HepG2 (cell line): Measurements from ENCODE around the gene ZNF556. TPM values are rescaled to one million over a fixed set of nuclear protein-coding genes. Genes with fewer than 3 reads are reported as not detected.

Experiments
- AFF4 ChIP-seq: sonication (generic); formaldehyde crosslinking; IDR thresholded peaks from 2 replicates; pipeline ENCODE4 v1.4.0; 2020; ENCODE audit warnings: missing genetic modification reagents
- CCDC6 ChIP-seq: sonication (generic); formaldehyde crosslinking; IDR thresholded peaks from 2 replicates; pipeline ENCODE4 v1.8.1; 2022; ENCODE audit warnings: mild to moderate bottlenecking, missing genetic modification reagents, moderate library complexity
- CTCF ChIP-seq: sonication (generic); formaldehyde crosslinking; IDR thresholded peaks from 2 replicates; pipeline ENCODE4 v1.5.0; 2020; ENCODE audit warnings: mild to moderate bottlenecking, missing genetic modification reagents, moderate library complexity
- HIVEP1 ChIP-seq: sonication (generic); formaldehyde crosslinking; IDR thresholded peaks from 2 replicates; pipeline ENCODE4 v1.4.0; 2020; ENCODE audit warnings: mild to moderate bottlenecking, missing genetic modification reagents
- KAT2B ChIP-seq: fragments of 150-350 bp; IDR thresholded peaks from 2 replicates; pipeline ENCODE4 v1.6.1; 2014; ENCODE audit warnings: low read depth, low read length, borderline replicate concordance
- NBN ChIP-seq: fragments of 450-650 bp; conservative IDR thresholded peaks from 2 replicates; pipeline ENCODE4 v1.6.1; 2017
- PRDM10 ChIP-seq: sonication (generic); formaldehyde crosslinking; IDR thresholded peaks from 2 replicates; pipeline ENCODE4 v1.4.0; 2020; ENCODE audit warnings: low read depth, missing genetic modification reagents
- RXRB ChIP-seq: IDR thresholded peaks from 2 replicates; pipeline ENCODE4 v1.6.1; 2016; ENCODE audit warnings: borderline replicate concordance, missing genetic modification reagents, missing compliant biosample characterization
- SNAPC5 ChIP-seq: sonication (generic); formaldehyde crosslinking; IDR thresholded peaks from 2 replicates; pipeline ENCODE4 v1.8.1; 2023; ENCODE audit warnings: mild to moderate bottlenecking, missing genetic modification reagents, borderline replicate concordance
- SNRNP70 ChIP-seq: fragments of 200-400 bp; formaldehyde crosslinking; IDR thresholded peaks from 2 replicates; pipeline ENCODE4 v1.6.1; 2017; ENCODE audit warnings: mild to moderate bottlenecking, low read depth, low read length, moderate library complexity
- TRAFD1 ChIP-seq: sonication (generic); formaldehyde crosslinking; IDR thresholded peaks from 2 replicates; pipeline ENCODE4 v1.5.1; 2020; ENCODE audit warnings: missing genetic modification reagents, mild to moderate bottlenecking, borderline replicate concordance
- ZMAT5 ChIP-seq: sonication (generic); formaldehyde crosslinking; IDR thresholded peaks from 2 replicates; pipeline ENCODE4 v1.5.0; 2020; ENCODE audit warnings: mild to moderate bottlenecking, low read depth, missing genetic modification reagents, borderline replicate concordance
- ZNF3 ChIP-seq: IDR thresholded peaks from 2 replicates; pipeline ENCODE4 v1.7.0; 2017; ENCODE audit warnings: inconsistent platforms
- ZNF331 ChIP-seq: sonication (generic); formaldehyde crosslinking; IDR thresholded peaks from 2 replicates; pipeline ENCODE4 v1.4.0; 2020; ENCODE audit warnings: missing genetic modification reagents
- polyA plus RNA-seq, 8 experiments: library from polyadenylated mRNA; depleted of rRNA in 3 of 8; stranded (reverse) in 7 of 8; unstranded in 1 of 8; fragments of >200 nt; fragmentation: Illumina TruSeq in 4 of 8; extraction: Trizol in 4 of 8; gene quantifications; 2 replicates each; pipeline versions ENCODE4 v1.2.1 to v1.2.3, GENCODE V29; 2011 to 2016; ENCODE audit warnings: low read depth in 4 of 8, missing spikeins in 1 of 8, mixed read lengths in 1 of 8; ENCODE audit not compliant: insufficient read depth in 1 of 8
- total RNA-seq, 5 experiments: library from RNA; depleted of rRNA; stranded (reverse); fragments of >200 nt; fragmentation: Illumina TruSeq; extraction: Trizol; gene quantifications; 2 replicates each; pipeline ENCODE4 v1.2.3, GENCODE V29; 2016; ENCODE audit warnings: low read depth in 1 of 5

ZNF556 gene
- total and polyA plus RNA-seq, 2 of the 13 experiments (the other 11 are each of a cell fraction or from before 2014, with no cell fraction given), result 4.2 to 28.6 TPM

GRCh38 chr19:2867025-2867991 lies at the start of gene ZNF556 (continued):
- TF ChIP-seq NBN, result no peak
- TF ChIP-seq SNAPC5 (CRISPR knock-in tag), result no peak
- TF ChIP-seq TRAFD1, result no peak
- no peak for TF ChIP-seq SNRNP70
- no peak for TF ChIP-seq KAT2B
- TF ChIP-seq CCDC6 (CRISPR knock-in tag), result no peak
- TF ChIP-seq RXRB (CRISPR knock-in tag), result peak; percentile 68
- no peak for TF ChIP-seq ZMAT5 (CRISPR knock-in tag)
- TF ChIP-seq ZNF3 (CRISPR knock-in tag), result no peak
- peak; percentile 89; the same call in 1 of the 2 replicates for TF ChIP-seq AFF4 (CRISPR knock-in tag)
- no peak for TF ChIP-seq PRDM10 (CRISPR knock-in tag)
- TF ChIP-seq HIVEP1, result 0 out of 2 replicates have a peak, but pooled peaks have one; percentile 70
- peak; percentile 66; the same call in 1 of the 2 replicates for TF ChIP-seq ZNF331 (CRISPR knock-in tag)
- TF ChIP-seq CTCF (CRISPR knock-in tag), result peak; percentile 25
